Measurements from ENCODE around the gene C22orf39.

The C22orf39 gene

DNA sequence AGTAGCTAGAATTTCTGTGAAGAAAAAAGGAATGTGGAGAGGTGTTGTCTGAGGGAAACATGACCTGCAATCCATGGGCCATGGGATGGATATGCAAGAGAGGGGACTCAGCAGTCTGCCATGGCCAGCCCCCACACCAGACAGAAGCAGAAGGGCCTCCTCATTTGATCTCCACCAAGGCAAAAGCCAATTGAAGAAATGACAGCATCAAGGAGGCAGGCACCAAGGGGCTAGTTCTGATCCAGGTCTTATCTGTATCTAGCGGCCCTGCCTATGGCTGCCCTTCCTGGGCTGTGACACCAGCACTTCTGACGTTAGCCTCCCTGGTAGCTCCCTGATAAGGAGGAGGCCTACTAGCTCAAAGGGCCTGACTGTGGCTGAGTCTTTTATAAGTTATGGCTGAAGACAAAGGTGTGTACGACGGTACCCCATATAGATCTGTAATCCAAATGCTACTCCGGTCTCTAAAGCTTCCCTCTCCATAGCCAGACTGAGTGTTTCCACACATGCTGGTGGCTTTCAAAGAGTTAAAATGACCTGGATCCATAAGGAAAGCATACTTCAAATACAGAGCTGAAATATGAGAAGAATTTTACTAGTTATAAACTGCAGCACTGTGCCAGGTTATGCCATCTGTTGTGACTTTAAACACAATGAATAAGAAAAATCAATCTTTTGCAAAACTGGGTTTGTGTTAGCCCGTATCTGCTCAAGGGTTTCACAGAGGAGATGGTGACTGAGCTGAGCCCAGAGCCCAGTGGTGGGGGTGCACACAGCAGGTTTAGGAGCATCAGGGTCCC lies 50.4 kb downstream of the C22orf39 start:
- DNase-seq = no peak

DNA sequence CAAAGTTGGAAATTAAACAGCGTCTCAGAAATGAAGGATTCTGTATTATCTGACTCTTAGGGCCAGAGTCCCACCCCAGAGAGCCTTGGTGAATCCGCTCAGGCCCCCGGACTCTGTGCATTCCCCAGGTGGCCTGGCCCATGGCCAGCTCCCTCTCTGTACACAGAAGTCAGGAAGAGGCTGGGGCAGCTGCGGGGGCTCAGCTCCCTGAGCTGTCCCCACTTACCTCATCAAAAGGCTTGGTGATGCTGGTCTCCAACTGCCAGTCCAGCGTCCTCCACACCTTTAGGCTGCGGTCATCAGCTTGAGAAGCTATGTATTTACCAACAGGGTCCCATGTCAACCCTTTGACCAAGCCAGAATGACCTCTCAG lies 51.0 kb downstream of the C22orf39 start:
- no peak for DNase-seq

DNA sequence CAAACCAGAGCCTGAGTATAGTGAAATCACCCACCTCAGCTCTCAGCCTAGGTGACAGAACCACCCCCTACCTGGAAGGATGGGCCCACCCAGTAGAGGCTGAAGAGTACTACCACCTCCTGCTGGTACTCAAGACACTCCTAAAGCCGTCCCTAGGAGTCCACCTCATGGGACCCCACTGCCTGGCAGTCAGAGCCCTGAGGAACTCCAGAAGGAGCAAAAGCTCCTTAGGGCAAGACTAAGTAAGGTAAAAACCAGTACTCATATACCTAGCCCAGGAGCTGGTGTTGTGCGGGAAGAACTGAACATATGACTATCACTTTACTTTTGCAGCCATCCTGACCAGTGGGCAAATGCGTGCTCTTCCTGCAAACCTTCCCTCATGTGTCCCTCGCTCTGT lies 52.2 kb downstream of the C22orf39 start:
- no peak for DNase-seq

DNA sequence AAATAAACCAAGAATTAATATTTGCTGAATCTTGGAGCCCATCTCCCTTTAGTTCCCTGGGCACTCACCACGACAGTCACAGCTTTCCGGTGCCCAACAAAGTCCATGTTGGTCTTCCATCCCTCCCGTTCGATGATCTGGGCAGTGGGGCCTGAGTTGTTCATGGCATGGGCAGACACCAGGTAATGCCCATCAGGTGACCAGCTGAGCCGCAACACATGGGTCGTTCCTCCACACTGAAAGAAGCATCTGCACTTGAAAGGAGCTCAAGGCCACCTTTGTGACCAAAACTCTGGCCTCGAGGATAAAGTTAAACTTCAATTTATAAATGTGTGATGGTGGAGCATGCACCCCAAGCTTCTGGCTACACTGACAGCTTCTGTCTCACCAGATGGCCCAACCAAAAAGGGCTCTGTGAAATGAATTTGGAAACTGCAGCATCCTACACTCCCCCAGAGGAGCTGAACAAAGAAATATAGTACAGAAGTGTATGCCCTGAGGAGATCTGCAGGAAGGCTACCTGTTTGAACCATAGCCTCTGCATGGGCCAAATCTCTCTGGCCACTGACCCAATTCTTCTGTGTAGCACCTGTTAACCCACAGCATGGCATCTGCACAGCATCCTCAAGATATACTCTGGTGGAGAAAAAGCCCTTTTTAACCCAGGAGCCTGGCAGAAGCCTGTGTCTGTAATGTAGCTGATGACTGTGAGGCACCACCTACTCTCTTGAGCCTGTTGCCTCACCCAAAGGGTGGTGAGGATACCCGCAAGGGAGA lies 53.0 kb downstream of the C22orf39 start:
- no peak for DNase-seq

DNA sequence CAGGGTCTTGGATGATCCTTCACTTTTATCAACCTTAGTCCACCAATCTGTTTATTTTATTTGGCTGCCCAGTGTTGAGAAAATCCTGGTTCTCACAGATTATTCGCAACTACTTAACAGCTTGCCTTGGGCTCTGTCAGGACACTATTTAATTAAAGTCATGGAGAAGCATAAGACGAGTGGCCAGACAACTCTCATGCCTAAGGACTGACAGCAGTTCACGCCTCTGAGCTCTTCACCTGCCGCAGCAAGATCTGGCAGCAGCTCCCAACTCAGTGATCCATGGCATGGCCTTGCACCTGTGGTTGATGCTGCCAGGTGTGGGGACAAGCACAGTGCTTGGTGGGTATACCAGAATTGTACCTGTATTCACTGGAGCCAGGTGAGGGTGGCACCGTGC lies 53.8 kb downstream of the C22orf39 start:
- DNase-seq = no peak

Data from CD4-positive, alpha-beta T cell treated with Interleukin-17A for 4 hours (primary cell).